IPS DF 6.9 (cell line): Measurements from ENCODE around the gene DUS3L.

Source experiments
- DNase-seq: peaks from one replicate; pipeline ENCODE4 v3.0.0-alpha.2; 2013; ENCODE audit warnings: low read depth, low spot score
- H3K27ac ChIP-seq: one replicate; pipeline ENCODE4 v1.5.1; 2013; ENCODE audit warnings: low read length, control low read depth
- H3K27me3 ChIP-seq: 2 replicates; pipeline ENCODE4 v1.6.1; 2013; ENCODE audit warnings: mild to moderate bottlenecking, low read length; ENCODE audit not compliant: control insufficient read depth, insufficient read depth
- H3K36me3 ChIP-seq: 2 replicates; pipeline ENCODE4 v1.6.1; 2013; ENCODE audit warnings: low read length; ENCODE audit not compliant: control insufficient read depth, insufficient read depth
- H3K4me1 ChIP-seq: 2 replicates; pipeline ENCODE4 v1.6.1; 2013; ENCODE audit warnings: low read length; ENCODE audit not compliant: control insufficient read depth, insufficient read depth
- H3K4me3 ChIP-seq: 2 replicates; pipeline ENCODE4 v1.5.1; 2013; ENCODE audit warnings: mild to moderate bottlenecking, low read length
- H3K9me3 ChIP-seq: 2 replicates; pipeline ENCODE4 v1.6.1; 2013; ENCODE audit warnings: low read length, inconsistent platforms; ENCODE audit not compliant: control insufficient read depth, insufficient read depth
- WGBS: extraction: QIAGEN DNeasy Blood & Tissue Kit; methylation state at CpG from one replicate; pipeline ENCODE4 v1.1.7; 2013; ENCODE audit warnings: mixed read lengths, missing lambda C conversion rate; ENCODE audit not compliant: insufficient read length, insufficient coverage; 5-methylcytosine and 5-hydroxymethylcytosine counted together

Gene DUS3L

DNA sequence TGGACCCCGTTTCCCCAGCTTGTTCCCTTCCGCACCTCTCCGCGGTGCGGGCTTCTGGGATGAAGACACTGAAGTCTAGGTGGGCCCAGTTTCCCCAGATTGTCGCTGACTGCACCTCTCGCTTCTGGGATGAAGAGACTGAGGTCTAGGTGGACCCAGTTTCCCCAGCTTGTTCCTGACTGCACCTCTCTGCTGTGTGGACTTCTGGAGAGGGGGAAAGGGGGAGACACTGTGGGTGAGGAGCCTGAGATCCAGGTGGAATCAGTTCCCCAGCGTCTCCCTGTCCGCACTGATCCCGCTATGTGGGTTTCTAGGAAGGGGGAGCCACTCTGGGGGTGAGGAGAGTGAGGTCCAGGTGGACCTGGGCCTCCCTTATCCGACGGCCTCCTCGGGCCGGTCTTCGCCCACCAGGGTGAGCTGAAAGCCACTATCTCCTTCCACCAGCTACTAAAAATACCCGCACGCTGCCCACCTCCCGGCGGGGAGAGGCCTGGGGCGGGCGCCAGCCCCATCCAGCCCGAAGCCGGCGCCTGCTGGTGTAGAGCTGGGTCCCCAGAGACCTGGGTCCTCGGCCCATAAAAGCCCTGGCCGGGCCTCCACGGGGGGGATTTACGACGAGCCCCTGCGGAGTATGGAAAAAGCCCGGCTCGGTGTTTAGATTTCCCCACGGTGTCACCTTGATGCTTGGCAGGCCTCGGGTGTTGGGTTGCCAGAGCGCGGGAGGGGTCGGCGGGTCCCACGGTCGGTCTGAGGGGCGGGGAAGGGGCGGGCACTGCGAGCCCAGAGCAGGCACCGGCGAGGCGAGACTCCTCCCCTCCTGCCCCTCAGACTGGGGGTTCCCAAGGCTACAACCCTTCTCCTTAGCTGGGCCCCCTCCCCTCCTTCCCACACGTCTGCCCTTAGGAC lies 38.0 kb upstream of the DUS3L start:
- peak overlapping the region; percentile 61; the same call in 1 of the 2 replicates for H3K4me3 ChIP-seq
- H3K27me3 ChIP-seq: no peaks in the 10 kb centered on the region
- no CpG with 5 or more reads among the region's 47 CpGs for WGBS
- peaks cover 5% of the 10 kb centered on the region for H3K4me1 ChIP-seq
- DNase-seq: no peak
- H3K36me3 ChIP-seq: no peaks in the 10 kb centered on the region
- no peaks in the 10 kb centered on the region for H3K9me3 ChIP-seq
- no peak overlapping the region for H3K27ac ChIP-seq

DNA sequence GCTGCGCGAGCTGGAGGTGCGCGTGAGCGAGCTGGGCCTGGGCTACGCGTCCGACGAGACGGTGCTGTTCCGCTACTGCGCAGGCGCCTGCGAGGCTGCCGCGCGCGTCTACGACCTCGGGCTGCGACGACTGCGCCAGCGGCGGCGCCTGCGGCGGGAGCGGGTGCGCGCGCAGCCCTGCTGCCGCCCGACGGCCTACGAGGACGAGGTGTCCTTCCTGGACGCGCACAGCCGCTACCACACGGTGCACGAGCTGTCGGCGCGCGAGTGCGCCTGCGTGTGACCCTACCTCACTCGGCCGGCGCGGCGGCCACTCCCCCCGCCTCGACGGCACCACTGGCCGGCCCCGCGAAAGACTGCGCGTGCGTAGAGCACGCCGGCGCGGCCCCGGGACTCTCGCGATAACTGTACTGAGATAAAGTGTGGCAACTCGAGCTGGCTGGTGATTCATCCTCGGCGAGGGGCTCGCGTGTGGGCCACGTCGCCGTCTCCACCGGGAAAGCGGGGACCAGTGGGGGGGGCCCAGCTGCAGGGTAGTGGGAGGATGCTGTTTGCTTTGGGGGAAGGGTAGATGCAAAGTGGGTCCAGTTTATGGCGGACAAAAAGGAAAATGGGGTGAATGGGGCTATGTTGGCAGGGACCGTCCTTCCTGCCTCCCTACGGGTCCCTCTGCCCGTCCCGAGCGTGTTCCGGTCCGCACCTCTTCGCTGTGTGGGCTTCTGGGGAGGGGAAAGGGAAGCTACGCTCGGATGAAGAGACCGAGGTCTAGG lies 37.1 kb upstream of the DUS3L start:
- Histone ChIP-seq H3K9me3 (no peaks in the 10 kb centered on the region), H3K27me3 (no peaks in the 10 kb centered on the region), H3K4me1 (peaks cover 5% of the 10 kb centered on the region), H3K27ac (no peak overlapping the region), H3K4me3 (peak overlapping the region; percentile 61; the same call in 1 of the 2 replicates), H3K36me3 (no peaks in the 10 kb centered on the region)
- WGBS: no CpG with 5 or more reads among the region's 91 CpGs
- peak; percentile 73 for DNase-seq

- Histone ChIP-seq H3K9me3 (no peaks in the 10 kb centered on the region), H3K27me3 (no peaks in the 10 kb centered on the region), H3K36me3 (no peaks in the 10 kb centered on the region), H3K4me1 (peaks cover 5% of the 10 kb centered on the region), H3K27ac (no peak overlapping the region), H3K4me3 (peak overlapping the region; percentile 34; the same call in 1 of the 2 replicates)
- no CpG with 5 or more reads among the region's 37 CpGs for WGBS
- DNase-seq: no peak
These were observed 36.5 kb upstream of the DUS3L start for GRCh38 chr19:5827342-5827890.

- H3K4me1 ChIP-seq: peaks cover 5% of the 10 kb centered on the region
- DNase-seq: no peak
- no peak overlapping the region for H3K4me3 ChIP-seq
- H3K36me3 ChIP-seq: no peaks in the 10 kb centered on the region
- no CpG with 5 or more reads among the region's 24 CpGs for WGBS
- H3K27me3 ChIP-seq: no peaks in the 10 kb centered on the region
- no peaks in the 10 kb centered on the region for H3K9me3 ChIP-seq
- no peak overlapping the region for H3K27ac ChIP-seq
These were observed 35.8 kb upstream of the DUS3L start for GRCh38 chr19:5826531-5827341.

DNA sequence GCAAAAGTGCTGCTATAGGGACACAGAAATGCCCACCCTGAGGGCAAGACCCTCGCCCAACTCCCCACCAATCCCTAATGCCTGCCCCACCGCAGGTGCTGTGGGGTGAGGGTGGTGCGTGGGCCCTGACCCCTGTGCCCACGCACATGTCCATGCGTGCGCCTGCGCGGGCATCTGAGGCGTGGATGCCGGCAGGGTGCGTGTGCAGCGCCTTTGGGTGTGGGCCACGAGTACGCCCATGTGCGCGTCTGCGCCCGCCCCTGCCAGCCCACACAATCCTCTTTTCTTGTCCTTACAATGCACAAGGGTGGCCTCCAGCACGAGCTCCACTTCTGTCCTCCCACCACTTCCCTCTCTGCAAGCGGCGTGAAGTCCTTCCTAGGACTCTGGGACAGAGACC lies 34.2 kb upstream of the DUS3L start:
- no peak for DNase-seq
- Histone ChIP-seq H3K4me3 (no peak overlapping the region), H3K9me3 (no peaks in the 10 kb centered on the region), H3K4me1 (peaks cover 5% of the 10 kb centered on the region), H3K27ac (no peak overlapping the region), H3K27me3 (no peaks in the 10 kb centered on the region), H3K36me3 (no peaks in the 10 kb centered on the region)
- no CpG with 5 or more reads among the region's 21 CpGs for WGBS

GRCh38 chr19:5824751-5825150 lies 33.8 kb upstream of the DUS3L start:
- WGBS: no CpG with 5 or more reads among the region's 10 CpGs

DNA sequence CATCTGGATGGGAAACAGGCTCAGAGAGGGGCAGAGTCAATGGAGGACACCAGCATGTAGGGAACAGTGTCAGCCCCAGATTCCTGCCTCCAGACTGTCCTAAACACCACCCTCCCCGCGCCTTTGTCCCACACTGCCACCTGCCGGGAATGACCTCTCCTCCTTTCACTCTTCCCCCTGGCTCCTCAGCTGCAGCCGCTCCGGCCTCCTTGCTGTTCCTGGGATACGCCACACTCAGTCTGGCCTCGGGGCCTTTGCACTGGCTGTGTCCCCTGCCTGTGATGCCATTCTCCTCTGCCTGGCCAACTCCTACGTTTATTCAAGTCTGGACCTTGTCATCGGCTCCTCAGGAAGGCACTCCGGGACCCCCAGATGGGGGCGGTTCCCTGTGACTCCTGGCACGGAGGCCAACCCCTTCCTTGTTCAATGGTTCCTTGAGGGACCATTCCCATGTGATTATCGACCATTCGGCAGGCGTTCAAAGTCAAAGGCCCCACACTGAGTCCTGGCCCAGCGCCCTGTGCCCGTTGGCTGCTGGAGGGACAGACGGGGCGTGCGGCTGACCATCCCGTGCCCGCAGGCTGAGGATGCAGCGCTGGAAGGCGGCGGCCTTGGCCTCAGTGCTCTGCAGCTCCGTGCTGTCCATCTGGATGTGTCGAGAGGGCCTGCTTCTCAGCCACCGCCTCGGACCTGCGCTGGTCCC lies 32.8 kb upstream of the DUS3L start:
- Histone ChIP-seq H3K27ac (no peak overlapping the region), H3K27me3 (no peaks in the 10 kb centered on the region), H3K9me3 (no peaks in the 10 kb centered on the region), H3K4me3 (no peak overlapping the region), H3K4me1 (peaks cover 5% of the 10 kb centered on the region), H3K36me3 (no peaks in the 10 kb centered on the region)
- DNase-seq: no peak
- no CpG with 5 or more reads among the region's 30 CpGs for WGBS

More at GRCh38 chr19:5824751-5825150, 33.8 kb upstream of the DUS3L start:
- no peaks in the 10 kb centered on the region for H3K36me3 ChIP-seq
- no peak overlapping the region for H3K27ac ChIP-seq
- H3K4me1 ChIP-seq: peaks cover 5% of the 10 kb centered on the region
- no peak for DNase-seq
- H3K9me3 ChIP-seq: no peaks in the 10 kb centered on the region
- no peak overlapping the region for H3K4me3 ChIP-seq
- H3K27me3 ChIP-seq: no peaks in the 10 kb centered on the region

- H3K36me3 ChIP-seq: no peaks in the 10 kb centered on the region
- H3K27me3 ChIP-seq: no peaks in the 10 kb centered on the region
- DNase-seq: no peak
- H3K4me3 ChIP-seq: no peak overlapping the region
- peaks cover 5% of the 10 kb centered on the region for H3K4me1 ChIP-seq
- WGBS: no CpG with 5 or more reads among the region's 30 CpGs
- H3K9me3 ChIP-seq: no peaks in the 10 kb centered on the region
- no peak overlapping the region for H3K27ac ChIP-seq
These were observed 31.4 kb upstream of the DUS3L start for GRCh38 chr19:5822181-5822844.

DNA sequence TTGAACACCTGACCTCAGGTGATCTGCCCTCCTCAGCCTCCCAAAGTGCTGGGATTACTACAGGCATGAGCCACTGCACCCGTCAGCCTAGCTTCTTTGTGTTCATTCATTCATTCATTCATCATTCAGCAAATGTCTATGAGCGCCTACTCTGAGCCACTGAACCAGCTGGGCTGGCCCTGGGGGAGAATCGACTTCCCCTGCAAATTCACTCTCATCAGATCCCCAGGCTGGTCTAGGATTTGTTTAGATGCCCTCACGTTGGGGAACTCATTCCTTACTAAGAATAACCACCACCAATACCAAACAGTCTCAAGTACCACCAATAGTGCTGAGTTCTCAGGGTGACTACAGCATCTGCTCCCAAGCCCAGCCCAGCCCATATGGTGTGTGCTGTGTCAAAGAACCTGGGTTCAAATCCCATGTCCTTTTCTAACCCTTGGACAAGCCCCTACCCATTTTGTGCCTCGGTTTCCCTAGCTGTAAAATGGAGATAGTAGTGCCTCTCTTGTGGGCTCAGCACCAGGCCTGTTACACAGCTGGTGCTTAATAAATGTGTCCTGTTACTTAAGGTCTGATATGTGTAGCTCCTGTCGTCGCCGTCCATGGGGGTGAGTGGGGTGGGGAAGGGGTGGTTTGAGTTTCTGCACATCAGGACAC lies 30.7 kb upstream of the DUS3L start:
- Histone ChIP-seq H3K9me3 (no peaks in the 10 kb centered on the region), H3K36me3 (no peaks in the 10 kb centered on the region), H3K27ac (no peak overlapping the region), H3K4me1 (peaks cover 3% of the 10 kb centered on the region; the same call in 1 of the 2 replicates), H3K4me3 (no peak overlapping the region), H3K27me3 (no peaks in the 10 kb centered on the region)
- DNase-seq: no peak
- WGBS: no CpG with 5 or more reads among the region's 8 CpGs
